ENCODE data around the gene SPTLC3.

SPTLC3 gene

DNA sequence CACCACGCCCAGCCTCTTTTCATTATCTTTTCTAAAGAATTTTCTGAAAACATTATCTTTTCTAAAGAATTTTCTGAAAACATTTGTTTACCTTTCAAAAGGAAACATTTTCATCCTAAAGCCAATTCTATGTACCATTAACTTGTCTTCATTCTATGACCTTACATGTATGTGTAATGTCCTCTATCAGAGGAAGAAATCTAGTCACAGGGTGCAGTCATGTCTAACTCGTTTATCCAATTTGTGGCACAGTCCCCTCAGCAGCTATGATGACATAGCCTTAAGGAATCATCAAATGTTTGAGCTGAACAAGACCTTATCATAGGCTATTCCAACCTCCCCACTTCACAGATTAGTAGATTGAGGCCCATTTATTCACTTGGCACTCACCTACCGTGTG is 21.5 kb upstream of the SPTLC3 start:
- DNase-seq = no peak

DNA sequence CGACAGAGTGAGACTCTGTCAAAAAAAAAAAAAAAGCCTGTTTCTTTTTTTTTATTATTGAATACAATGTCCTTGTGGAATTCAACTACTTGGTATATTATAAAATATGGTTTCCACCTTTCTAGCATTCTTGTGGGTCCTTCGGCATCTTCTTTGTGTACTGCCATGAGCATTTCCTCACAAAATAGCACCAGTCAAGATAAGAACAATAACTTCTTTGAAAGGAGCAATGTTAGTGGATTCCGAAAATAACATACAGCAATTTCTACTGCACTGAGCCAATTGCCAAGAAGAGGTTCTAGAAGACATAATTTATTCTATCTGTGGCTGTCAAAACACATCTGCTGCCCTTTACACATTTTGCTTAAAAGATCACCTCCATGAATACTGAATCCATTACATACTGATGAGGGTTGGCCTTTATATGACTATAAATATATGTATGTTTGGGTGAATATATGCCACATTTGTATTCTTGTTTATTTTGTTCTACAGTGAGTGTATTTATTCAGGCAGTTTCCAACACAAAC is 19.1 kb upstream of the SPTLC3 start:
- DNase-seq = no peak

DNA sequence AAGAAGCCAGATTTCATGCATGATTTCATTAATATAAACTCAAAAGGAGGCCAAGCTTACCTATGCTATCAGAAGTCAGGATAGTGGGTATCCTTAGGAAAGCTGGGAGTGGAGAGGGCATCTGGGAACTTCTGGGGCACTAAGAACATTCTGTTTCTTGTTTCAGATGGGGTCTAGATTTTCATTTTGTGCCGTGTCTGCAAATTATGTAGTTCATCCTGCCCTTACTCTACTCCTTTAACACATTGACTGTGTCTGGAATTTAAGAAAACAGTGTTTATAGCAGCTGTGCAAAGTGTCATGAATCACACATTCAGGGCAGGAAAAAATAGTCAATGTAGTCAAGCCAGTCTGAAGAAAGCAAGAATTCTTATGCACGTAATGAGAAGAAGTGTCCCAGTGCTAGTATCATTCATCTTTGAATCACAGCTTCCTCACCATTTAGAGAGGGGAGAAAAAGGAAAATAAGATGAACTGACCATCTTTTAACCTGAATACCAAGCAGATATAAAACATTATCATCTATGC is 11.6 kb upstream of the SPTLC3 start:
- DNase-seq = no peak

DNA sequence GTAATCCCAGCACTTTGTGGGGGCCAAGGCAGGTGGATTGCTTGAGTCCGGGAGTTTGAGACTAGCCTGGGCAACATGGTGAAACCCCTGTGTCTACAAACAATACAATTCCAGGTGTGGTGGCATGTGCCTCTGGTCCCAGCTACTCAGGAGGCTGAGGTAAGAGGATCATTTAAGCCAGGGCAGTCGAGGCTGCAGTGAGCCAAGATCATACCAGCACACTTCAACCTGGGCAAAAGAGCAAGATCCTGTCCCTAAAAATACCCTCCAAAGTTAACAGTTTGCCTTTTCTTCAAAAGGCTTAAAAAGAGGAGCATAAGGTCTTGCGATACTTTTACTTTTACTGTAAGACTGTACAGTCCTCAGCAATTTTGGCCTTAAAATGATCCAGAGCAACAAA is 10.7 kb upstream of the SPTLC3 start:
- DNase-seq = no peak

DNA sequence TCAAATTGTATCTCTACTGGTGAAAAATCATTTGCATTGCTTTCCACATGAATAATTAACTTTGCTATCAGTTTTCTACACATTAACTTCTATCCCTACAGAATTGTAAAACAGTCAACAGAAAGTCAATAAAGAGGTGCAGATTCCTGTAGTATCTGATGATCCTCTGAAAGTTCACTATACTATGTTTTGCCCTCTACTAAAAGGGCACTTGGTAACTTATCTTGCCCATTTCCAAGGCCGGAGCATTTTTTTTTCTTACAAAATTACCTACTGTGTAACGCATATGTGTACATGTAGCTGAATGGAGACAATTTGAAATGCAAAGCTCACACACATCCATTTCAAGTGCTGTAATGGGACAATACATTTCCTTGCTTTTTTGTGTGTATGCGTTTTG is 9.6 kb upstream of the SPTLC3 start:
- no peak for DNase-seq

DNA sequence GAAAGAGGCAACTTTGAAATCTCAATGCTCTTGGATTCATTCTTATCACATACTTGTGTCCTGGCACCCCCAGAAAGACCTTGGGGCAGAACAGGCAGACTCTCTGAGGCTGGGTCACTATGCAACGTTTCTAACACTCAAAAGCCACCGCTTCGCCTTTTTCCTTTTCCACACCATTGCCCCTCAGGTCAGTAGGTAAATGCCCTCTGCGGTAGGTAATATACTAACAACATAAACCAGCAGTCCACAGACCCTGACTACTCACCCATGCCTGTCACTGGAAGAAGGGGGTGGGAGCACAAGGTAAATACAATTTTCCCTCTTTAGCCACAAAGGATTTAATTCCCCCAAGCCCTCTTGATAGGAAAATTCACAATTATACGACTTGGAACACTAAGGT is 6.5 kb upstream of the SPTLC3 start:
- no peak for DNase-seq

DNA sequence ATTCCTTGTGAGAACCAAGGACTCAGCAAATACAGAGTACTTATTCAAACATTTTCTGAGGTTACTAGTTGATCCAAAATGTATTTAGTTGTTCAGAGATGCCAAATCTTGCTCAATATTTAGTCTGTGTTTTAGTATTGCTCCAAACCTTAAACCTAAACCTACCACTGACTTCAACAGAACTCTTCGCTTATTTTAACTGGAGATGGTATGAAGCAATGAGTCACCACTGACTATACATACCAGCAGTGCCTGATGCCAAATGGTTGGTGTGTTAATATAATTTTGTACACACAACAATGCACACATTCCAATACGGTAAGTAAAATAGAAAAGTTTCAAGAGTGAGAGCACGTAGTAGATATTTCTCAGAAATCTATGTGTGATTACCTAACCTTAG is 1.9 kb upstream of the SPTLC3 start:
- DNase-seq = no peak

DNA sequence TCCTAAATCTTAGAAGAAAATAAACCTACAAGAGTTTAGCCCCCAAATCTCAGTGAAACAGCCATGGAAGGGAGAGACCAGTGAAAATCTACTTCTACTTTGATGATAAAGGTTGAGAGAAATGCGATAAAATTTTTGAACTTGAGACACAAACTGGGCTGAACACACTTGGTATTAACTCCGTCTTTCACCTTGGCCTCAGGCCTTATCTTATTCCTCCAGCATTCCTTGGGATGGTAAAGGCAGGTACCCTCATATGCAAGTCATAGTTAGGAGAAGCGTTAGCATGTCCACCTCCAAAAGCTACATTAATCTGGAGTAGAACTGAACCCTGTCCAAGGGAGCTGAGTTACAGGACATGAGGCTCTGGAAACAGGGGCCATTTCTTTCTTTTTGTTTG is 1.2 kb upstream of the SPTLC3 start:
- no peak for DNase-seq

DNA sequence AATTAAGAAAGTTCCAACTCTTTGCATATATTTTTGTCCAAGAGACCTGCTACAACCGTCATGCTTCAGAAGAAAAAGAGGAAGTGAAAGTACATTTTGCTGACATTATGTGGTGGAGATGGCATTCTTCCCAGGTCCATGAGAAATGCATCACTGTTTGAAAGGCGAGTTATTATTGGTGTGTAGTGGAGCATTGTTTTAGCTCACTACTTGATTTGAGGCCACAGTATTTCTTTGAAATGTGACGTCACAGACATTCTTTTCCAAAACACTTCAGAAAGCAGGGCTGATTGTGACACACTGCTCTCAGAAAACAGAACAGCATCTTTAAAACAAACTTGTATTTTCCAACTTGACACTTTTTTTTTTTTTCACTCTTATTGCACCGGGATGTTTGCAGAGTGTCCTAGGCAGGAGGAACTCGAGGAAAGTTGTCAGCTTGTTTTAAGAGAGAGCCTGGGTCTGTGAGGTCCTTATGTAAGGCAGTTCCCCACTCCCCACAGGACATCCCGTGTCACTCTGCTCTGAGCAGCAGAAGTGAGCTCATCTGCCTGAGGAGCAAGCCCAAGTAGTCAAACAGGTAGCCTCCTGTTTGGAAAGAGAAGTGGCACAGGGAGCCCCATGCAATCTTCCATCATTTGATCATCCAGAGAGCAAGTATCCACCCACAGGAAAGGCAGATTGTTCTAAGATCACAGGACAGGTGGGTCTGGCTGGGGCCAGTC is 1.1 kb downstream of the SPTLC3 start:
- no peak for DNase-seq

DNA sequence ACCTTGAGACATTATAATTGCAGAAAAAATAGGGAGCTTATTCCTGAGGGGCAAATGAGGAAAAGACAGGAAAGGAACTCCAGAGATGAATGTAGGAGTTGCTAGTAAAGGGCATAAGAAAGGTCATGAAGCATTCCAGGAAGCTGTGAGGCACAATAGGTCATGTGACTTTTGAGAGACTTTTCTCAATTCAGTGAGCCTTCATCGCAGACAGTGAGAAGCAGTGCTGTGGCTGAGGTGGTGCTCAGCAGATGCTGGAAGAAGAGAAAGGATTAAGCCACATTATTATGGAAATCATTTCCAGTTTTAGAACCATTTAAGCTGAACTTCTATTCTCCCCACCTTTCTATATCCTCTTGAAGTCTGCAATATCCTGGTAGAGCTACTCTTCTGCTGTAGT is 4.1 kb downstream of the SPTLC3 start:
- DNase-seq = no peak

DNA sequence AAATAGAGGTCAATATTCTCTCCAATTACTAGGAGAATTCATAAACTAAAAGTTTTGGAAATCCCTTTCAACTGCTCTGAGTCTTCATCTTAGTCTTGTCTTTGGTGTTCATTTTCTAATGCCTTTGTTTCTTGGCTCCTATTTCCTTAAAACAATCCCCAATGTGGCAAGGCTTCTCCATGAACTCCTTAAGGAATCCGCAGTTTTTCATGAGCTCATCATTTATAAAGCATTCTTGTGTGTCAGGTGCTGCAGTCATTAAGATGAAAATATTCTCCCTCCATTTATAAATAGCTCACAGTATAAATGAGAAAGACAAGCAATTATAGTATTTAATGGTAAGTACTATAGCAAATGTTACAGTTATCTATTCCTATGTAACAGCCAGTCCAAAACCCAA is 4.6 kb downstream of the SPTLC3 start:
- no peak for DNase-seq

DNA sequence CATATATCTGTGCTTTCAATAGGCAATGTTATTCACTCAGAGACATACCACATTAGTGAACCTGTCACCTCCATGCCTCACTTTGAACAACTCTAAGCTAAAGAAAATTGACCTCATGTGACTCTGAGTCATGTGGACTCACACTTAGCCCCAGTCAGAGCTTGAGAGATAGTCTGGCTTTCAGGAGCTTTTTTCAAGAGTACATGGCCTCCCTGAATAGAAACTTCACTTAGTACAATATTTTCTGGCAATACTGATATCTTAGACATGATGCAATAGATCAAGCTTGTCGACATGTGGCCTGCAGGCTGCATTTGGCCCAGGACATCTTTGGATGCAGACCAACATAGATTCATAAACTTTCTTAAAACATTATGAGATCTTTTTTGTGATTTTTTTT is 8.5 kb downstream of the SPTLC3 start:
- no peak for DNase-seq

DNA sequence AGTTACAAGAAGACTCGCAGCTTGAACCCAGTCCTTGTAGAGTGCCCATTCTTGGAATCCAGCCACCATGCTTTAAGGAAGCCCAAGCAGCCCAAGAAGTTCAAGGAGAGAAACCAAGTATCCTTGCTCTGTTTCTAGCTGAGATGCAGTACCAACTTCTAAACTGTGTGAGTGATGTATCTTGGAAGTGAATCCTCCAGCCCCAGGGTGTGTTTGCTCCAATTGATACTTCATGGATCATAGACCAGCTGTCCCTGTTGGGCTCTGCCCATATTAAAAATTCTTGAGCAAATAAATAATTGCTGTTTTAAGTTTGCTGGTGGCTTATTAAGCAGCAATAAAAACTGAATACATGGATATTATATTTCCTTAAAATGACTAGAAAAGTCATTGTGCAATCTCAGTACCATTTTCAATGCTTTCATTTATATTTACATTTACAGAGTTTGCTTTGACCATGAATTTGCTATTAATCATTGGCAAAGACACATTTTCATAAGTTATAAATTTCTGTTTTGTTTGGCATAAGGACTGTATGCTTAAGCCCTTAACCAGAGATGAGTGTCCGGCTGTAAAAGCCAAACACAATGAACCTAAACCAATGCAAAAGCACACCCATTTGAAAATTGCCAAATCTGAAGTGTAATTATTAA is 9.2 kb downstream of the SPTLC3 start:
- DNase-seq = no peak

DNA sequence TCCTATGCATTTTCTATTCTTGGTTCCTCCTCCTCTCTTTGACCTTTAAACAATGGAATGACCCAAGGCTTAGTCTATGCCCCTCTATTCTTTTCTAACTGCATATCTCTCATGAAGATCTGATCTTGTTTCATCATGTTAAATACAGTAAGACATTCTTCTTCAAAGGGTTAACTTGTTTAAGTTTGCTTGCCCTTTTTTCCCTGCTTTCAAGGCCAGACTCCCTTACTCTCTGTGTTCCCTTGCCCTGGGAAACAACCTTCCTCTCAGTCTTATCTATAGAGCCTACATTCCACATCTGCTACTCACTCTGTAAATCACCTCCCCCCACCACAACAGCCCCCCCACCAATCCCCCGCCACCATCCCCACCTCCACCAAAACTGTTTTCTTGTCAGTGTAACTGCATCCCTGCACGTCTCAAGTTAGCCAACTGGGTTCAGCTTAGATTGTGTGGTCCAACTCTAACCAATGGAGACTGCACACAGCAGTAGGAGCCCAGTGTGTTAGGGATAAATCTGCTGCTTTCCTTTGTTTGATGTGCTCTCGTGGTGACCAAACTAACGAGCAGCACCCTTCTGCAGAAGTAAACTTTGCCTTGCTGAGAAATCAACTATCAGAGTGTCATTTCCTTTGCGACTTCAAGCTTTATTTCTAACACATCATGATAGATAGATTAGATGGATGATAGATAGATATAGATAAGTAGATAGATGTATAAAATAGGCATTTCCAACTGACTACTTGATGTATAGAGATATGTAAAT is 12.6 kb downstream of the SPTLC3 start:
- DNase-seq = no peak

DNA sequence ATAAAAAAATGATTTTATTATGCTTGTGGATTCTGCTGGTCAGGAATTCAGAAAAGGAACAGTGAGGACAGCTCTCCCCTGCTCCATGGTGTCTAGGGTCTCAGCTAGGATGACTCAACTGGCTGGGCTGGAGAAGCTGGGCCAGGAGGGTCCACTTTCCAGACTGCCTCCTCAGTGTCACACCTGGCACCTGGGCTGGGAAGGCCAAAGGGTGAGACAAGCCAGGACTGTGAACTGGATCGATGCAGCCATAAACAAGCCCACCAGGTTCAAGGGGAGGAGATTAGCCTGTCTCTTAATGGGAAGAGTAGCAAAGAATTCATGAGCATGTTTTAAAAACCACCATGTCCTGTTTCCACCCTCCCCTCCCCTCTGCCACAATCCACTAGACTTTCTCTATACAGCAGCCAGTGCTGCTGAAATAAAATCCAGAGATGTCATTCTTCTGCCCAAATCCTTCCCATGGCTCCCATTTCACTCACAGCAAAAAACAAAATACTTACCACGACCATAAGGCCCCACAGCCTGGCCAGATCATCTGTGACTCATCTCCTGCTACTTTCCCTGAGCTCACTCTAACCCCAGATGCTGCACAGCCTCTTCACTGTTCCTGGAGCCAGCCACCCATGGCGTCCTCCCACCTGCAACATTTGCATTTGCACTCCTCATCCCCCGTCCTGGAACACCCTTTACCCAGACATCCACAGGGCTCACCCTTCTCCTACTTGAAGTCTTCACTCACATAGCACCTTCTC is 13.8 kb downstream of the SPTLC3 start:
- DNase-seq = no peak

DNA sequence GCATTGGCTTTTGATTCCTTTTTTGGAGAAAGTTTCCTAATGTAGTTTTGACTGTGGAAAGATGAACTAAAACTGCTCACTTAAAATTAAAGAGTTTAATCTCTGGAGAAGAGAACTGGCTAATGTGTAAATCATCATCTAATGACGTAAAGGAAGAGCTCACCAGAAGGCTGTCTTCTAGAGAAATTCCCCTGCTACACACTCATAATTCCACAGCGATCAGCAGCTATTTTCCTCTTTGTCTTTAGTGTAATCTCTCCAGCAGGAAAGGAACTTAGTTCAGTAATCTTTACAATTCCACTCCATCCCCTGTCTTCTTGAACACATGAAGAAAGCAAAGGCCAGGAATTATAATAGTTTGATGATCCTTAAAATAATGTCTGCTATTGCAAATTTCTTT is 15.8 kb downstream of the SPTLC3 start:
- no peak for DNase-seq

DNA sequence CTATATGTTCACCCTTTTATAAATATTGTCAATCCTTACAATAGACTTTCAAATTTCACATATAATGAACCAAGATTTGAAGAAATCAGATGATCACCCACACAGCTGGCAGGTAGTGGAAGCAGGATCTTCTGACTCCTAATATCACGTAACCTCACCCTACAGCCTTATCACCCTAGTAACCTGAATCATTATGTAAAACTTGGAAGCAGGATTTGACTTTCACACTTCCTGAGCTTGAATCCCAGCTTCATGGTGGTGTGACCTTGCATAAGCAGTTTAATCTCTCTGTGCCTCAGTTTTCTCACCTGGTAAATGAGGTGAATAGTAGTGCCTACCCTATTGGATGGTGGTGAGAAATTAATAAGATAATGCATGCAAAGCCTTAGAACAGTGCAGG is 16.4 kb downstream of the SPTLC3 start:
- no peak for DNase-seq

DNA sequence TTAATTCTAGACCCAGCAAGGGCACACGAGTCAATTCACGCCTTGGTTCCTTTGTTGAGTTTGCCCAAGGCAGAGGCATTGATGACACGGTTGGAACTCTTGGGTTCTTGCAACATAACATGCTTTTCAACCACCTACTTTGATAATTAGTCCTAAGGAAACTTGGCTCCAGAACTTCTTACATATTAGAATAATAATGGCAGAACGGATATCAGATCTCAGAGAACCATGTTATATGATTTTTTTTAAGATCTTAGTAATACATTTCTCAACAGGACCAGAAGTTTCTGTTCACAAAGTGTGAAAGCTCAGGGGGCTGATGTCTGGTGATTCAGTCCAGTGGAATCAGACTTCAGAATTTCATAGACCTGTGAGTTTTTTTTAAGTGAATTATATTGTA is 19.2 kb downstream of the SPTLC3 start:
- DNase-seq = no peak

DNA sequence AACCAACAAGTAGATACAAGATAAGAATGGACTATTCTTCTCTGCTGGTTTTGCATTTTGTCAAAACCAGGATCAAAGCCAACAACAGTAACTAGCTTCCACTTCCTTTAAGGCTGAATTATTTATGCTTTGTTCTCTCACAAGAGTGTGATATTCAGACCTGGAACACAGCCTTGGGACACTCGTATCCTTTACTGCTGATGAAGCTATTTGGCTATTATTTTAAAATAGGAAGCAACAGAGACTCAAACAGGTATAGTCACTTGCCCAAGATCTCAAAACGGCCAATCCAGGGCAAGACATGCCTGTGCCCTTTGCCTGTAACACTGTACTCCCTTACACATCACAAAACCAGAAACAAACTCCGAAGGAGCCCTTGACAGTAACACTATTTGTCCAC is 19.9 kb downstream of the SPTLC3 start:
- DNase-seq = no peak

DNA sequence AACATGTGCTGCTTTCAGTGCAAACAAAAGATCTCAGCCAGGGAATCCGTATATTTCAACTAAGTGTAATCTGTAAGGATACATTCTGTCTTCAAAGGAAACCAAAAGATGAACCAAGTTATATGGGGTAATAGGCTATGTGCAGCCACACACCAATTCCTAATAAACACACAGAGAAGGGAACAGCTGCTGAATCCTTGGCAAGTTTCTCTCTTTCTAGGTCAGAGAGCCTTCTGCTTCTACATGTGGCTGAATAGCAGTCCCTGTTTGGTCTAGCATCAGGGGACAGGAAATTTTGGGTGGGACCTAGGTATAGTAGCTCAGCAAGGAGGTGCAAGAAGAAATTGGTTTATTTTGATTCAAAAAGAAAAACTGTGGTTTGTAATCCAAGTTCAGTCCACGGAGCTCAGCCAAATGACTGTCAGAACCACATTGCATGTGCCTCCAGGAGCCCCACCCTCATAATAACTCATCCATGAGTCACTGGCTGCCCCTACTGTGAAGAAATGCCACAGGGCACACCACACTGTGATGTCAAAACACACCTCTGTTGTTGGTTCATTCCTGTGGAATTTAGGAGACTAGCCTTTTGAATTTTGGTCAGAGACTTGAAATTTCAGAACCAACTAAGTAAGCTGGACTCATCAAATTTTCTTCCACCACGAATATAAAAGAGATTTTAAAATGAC is 21.1 kb downstream of the SPTLC3 start:
- DNase-seq = no peak

DNA sequence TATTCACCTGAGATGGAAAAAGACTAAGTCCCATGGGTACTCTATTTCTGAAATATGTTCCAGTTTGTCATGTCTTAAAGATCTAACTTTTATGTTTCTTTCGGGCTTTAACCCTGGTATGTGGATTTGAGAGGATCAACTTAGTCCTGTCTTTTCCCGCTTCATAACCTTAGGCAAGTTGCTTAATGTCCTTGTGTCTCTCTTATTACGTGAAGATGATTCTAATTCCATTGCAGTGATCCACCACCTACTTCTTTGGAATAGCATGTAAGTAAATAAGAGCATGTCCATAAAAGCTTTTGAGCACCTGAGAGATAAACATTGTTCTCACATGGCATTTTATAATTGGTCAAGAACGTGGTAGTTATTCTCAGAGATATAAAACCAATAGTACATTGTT is 23.0 kb downstream of the SPTLC3 start:
- DNase-seq = no peak

DNA sequence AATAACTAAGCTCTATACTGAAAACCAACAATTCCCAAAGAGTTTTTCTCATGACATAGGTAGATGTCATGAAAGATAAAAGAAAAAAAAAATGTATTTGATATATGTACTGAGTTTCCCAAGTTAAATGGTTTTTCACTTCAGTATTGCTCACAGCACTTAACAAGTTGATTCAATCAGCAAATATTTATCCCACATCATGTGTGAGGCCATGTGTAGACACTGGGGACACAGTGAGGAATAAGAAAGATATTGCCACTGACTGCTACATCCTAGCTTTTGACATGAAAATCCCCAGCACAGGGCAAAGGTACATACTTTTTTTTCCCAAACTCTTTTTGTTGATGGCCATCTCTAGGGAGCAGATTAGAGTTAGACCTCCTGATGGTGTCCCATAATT is 25.3 kb downstream of the SPTLC3 start:
- DNase-seq = no peak

Measured in NCI-H146 (cell line).